Testis (tissue), 3 donors: ENCODE data around the gene GCN1. TPM values are rescaled to one million over a fixed set of nuclear protein-coding genes. Genes with fewer than 3 reads are reported as not detected.

Experiments
- DNase-seq: peaks from one replicate; pipeline ENCODE4 v3.0.0-alpha.2; 2019
- H3K27ac ChIP-seq, 2 donors: fragments of 200-600 bp; sonication (generic); one replicate each; pipeline ENCODE4 v1.5.1; 2019
- H3K27me3 ChIP-seq: fragments of 200-600 bp; sonication (generic); one replicate; pipeline ENCODE4 v1.5.1; 2019
- H3K36me3 ChIP-seq: fragments of 200-600 bp; sonication (generic); one replicate; pipeline ENCODE4 v1.5.1; 2017; ENCODE audit warnings: low read depth; ENCODE audit errors: missing control alignments
- H3K4me1 ChIP-seq: fragments of 200-600 bp; sonication (generic); one replicate; pipeline ENCODE4 v1.5.1; 2019
- H3K4me3 ChIP-seq, 2 donors: fragments of 200-600 bp; sonication (generic); one replicate each; pipeline ENCODE4 v1.5.1; 2017 to 2019
- H3K9me3 ChIP-seq: fragments of 200-600 bp; sonication (generic); one replicate; pipeline ENCODE4 v1.5.1; 2017
- POLR2A ChIP-seq: fragments of 450-650 bp; IDR thresholded peaks from one replicate; pipeline ENCODE4 v1.6.1; 2017; ENCODE audit warnings: antibody characterized with exemption, mild to moderate bottlenecking, moderate library complexity
- WGBS, 2 donors: methylation state at CpG; one replicate each; pipeline ENCODE4 v1.1.5; 2018; 5-methylcytosine and 5-hydroxymethylcytosine counted together
- intact Hi-C: fragments of 100-400 bp; cut with DNase I; formaldehyde crosslinking; loops from one replicate; pipeline ENCODE4 v1.15.1; 2023; ENCODE audit warnings: low total_unique reads
- polyA plus RNA-seq: library from polyadenylated mRNA; stranded (reverse); fragments of 350-450 nt; fragmentation: Illumina TruSeq; extraction: RNeasy Lipid Tissue Mini Kit (QIAGEN cat#74804); gene quantifications from one replicate; pipeline ENCODE4 v1.2.3, GENCODE V29; 2014; ENCODE audit warnings: low read depth, low replicate concordance; ENCODE audit not compliant: insufficient read depth
- total RNA-seq, 2 donors: library from RNA; depleted of rRNA; stranded (reverse); fragments of >200 nt; gene quantifications; one replicate each; pipeline ENCODE4 v1.2.3, GENCODE V29; 2016
- TF ChIP-seq, protein P1 (sequence below), 3 experiments: fragments of 450-650 bp in 2 of 3; fragments of 200-600 bp in 1 of 3; sonication (generic) in 1 of 3; IDR thresholded peaks; one replicate each; pipeline ENCODE4 v1.5.1; 2016 to 2019; ENCODE audit warnings: antibody characterized with exemption in 3 of 3, mild to moderate bottlenecking in 2 of 3, moderate library complexity in 1 of 3

GCN1 gene
- total and polyA plus RNA-seq, 3 donors from 2014 or later, result 66.3 to 164 (median 104) TPM

DNA sequence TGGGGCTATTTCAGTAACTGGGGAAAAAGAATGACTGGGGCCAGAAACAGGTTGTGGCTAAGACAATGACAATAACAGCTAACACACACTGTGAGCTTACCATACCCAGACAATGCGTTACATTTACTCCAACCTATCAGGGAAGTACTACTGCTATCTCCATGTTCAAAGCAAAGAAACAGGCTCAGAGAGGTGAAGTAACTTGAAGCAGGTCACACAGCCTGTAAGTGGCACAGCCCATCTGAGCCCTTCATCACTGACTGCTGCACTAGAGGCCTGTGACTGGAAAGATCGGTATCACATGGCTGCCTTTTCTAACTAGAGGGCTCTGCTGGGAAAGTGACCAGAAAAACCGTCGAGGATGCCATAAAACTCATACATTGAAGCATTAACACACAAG lies 7.9 kb downstream of the GCN1 start:
- intact Hi-C loops, result no loop called here
- no peaks in the 10 kb centered on the region for H3K36me3 ChIP-seq
- no peak for DNase-seq

DNA sequence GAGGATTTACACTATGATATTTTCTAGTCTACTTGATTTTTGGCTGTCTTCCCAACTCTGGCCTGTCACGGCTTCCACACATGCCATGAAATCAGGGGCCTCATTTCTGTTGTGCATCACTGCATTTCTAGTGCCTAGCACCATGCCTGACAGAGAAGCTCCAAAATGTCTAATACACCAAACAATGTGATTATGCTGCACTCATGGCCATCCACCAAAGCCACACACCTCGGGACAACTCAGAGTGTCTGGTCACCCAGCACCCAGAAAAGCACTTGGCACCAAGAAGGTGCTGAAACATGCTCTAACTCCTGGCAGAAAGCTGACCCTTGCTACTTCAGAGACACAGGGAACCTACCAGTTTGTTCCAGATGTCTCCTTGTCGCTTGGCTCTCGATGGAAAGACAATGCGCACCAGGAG lies 11.3 kb downstream of the GCN1 start:
- Histone ChIP-seq H3K4me1 (peaks cover 7% of the 10 kb centered on the region), H3K27ac (no peak overlapping the region), H3K27me3 (no peaks in the 10 kb centered on the region), H3K36me3 (no peaks in the 10 kb centered on the region), H3K9me3 (no peaks in the 10 kb centered on the region), H3K4me3 (no peak overlapping the region)
- peak; percentile 38 for DNase-seq
- intact Hi-C loops, result no loop called here
- WGBS, 2 donors, result 38 to 73% methylated on average over 5 of the region's 5 CpGs
- TF ChIP-seq POLR2A, result no peak
- TF ChIP-seq, protein P1, sequence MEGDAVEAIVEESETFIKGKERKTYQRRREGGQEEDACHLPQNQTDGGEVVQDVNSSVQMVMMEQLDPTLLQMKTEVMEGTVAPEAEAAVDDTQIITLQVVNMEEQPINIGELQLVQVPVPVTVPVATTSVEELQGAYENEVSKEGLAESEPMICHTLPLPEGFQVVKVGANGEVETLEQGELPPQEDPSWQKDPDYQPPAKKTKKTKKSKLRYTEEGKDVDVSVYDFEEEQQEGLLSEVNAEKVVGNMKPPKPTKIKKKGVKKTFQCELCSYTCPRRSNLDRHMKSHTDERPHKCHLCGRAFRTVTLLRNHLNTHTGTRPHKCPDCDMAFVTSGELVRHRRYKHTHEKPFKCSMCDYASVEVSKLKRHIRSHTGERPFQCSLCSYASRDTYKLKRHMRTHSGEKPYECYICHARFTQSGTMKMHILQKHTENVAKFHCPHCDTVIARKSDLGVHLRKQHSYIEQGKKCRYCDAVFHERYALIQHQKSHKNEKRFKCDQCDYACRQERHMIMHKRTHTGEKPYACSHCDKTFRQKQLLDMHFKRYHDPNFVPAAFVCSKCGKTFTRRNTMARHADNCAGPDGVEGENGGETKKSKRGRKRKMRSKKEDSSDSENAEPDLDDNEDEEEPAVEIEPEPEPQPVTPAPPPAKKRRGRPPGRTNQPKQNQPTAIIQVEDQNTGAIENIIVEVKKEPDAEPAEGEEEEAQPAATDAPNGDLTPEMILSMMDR (IDR thresholded peaks at IDR 0.05), result no peak

More for the DNA sequence above, 7.9 kb downstream of the GCN1 start:
- Histone ChIP-seq H3K27me3 (no peaks in the 10 kb centered on the region), H3K27ac (no peak overlapping the region), H3K9me3 (no peaks in the 10 kb centered on the region), H3K4me3 (no peak overlapping the region), H3K4me1 (peaks cover 7% of the 10 kb centered on the region)
- WGBS, 2 donors, result 81 to 85% methylated on average over 4 of the region's 4 CpGs
- TF ChIP-seq, protein P1 (IDR thresholded peaks at IDR 0.05), result no peak
- no peak for TF ChIP-seq POLR2A

DNA sequence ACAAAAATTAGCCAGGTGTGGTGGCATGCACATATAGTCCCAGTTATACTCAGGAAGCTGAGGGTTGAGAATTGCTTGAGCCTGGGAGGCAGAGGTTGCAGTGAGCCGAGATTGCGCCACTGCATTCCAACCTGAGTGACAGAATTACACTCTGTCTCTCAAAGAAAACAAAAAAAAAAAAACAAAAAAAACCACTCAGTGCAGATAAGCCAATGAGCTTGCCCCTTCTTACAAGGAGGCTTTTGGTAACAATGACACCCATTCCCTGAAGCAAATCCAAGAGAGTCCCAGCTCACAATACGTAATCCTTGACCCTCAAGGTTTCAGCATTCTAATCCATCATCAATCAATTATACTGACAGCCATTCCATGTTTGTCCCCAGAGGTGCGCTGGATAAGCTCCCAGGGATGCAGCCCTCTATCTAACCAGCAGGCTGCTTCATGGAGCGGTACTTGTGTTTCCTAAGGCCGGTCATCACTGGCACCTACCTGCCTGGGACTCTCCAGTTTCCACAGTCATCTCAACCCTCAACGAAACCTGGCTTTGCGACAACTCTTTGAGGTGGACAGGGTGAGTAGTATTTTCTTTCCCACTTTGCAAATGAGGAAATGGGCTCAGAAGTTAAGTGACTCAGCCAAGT lies 12.4 kb downstream of the GCN1 start:
- WGBS, 2 donors, result 86 to 91% methylated on average over 8 of the region's 8 CpGs
- Histone ChIP-seq H3K36me3 (no peaks in the 10 kb centered on the region), H3K4me1 (peaks cover 7% of the 10 kb centered on the region), H3K27me3 (no peaks in the 10 kb centered on the region), H3K27ac (no peak overlapping the region), H3K9me3 (no peaks in the 10 kb centered on the region), H3K4me3 (no peak overlapping the region)
- no peak for DNase-seq
- no peak for TF ChIP-seq POLR2A
- TF ChIP-seq, protein P1 (IDR thresholded peaks at IDR 0.05), result no peak
- intact Hi-C loops, result no loop called here

DNA sequence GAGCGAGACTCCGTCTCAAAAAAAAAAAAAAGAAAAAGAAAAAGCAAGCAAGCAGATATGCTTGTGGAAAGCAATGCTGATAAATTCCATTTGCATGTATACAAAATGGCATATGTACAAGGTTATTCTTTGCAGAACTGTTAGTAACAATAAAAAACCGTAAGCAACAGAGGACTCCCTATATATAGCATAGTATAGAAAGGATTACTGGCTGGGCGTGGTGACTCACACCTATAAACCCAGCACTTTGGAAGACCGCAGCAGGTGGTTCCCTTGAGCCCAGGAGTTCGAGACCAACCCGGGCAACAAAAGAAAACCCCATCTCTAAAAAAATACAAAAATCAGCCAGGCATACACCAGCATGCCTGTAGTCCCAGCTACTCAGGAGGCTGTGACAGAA lies 13.5 kb downstream of the GCN1 start:
- DNase-seq, result no peak
- no peak overlapping the region for H3K4me3 ChIP-seq
- H3K27ac ChIP-seq, result no peak overlapping the region
- 97 to 98% methylated on average over 7 of the region's 7 CpGs for WGBS, 2 donors
- peaks cover 7% of the 10 kb centered on the region for H3K4me1 ChIP-seq
- no peaks in the 10 kb centered on the region for H3K36me3 ChIP-seq
- intact Hi-C loops, result no loop called here
- no peaks in the 10 kb centered on the region for H3K27me3 ChIP-seq
- no peak for TF ChIP-seq POLR2A
- TF ChIP-seq, protein P1 (IDR thresholded peaks at IDR 0.05), result no peak
- H3K9me3 ChIP-seq, result no peaks in the 10 kb centered on the region

DNA sequence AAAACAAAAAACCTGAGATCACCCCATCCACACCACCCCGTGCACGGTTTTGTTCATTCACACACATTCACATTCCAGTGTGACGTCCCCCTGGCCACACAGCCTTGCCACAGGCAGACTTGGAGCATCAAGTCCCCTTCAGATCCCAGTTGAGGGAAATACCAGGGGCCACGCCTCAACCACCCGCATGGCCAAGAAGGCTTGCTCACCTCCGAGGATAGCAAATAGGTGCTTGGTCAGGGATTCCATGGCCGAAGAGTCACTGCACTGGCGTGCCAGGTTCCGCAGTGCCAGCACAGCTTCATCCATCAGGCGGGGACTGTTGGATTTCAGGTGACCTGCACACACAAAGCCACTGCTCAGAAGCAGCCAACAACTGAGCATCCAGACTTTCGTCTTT lies 19.0 kb downstream of the GCN1 start:
- no peaks in the 10 kb centered on the region for H3K36me3 ChIP-seq
- no peak overlapping the region for H3K27ac ChIP-seq
- no peak for DNase-seq
- 92 to 93% methylated on average over 11 of the region's 11 CpGs for WGBS, 2 donors
- no peak overlapping the region for H3K4me3 ChIP-seq
- H3K9me3 ChIP-seq, result no peaks in the 10 kb centered on the region
- H3K27me3 ChIP-seq, result no peaks in the 10 kb centered on the region
- no peaks in the 10 kb centered on the region for H3K4me1 ChIP-seq
- intact Hi-C loops, result no loop called here
- TF ChIP-seq, protein P1 (IDR thresholded peaks at IDR 0.05), result no peak
- no peak for TF ChIP-seq POLR2A
